IPS-18c (cell line): ENCODE measurements around the gene METTL22.
"Not testable (repeated sequence)": the region's sequence is repeated elsewhere in the genome, so short reads cannot be mapped to it uniquely, and the experiment has no call there.

ENCODE experiments used
- H3K4me3 ChIP-seq: 2 replicates; pipeline ENCODE4 v1.7.0; 2013; ENCODE audit warnings: low read depth, mild to moderate bottlenecking, low read length, moderate library complexity; ENCODE audit not compliant: insufficient read depth
- H3K9me3 ChIP-seq: one replicate; pipeline ENCODE4 v1.6.1; 2013; ENCODE audit warnings: mild to moderate bottlenecking, low read length, moderate library complexity; ENCODE audit not compliant: control insufficient read depth, insufficient read depth

Gene METTL22

DNA sequence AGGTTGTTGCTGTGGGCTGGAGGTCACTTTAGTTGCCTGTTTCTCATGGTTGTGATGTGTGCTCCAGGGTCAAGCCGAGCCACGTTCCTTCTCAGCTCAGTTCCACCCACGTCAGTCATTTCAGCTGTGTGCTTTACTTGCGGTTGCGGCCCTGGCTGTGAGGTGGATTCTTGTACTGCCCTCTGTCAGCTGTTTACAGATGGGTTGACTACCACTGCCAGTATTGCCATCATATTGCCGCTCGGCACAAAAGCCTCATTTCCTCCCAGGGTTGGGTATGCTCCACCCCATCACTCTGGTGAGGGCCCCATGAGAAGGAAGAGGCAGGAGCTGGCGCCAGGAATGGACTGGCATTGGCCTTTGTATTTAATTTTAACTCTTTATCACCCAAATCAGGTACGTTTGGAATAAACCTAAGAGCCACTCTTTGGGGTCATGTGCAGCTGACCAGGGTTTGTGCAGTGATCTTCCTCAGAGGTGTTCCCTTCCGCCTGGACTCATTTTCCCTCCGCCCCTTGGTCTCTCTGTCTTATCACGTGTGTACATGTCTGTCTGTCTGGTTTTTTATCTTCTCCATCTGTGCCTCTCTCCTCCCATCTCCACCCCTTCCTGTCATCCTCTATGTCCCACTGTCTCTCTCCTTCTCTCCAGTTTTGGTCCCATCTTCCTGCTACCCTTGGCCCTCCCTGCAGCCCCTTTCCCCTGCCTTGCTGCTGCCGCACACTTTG is 25.0 kb downstream of the METTL22 start:
- Histone ChIP-seq H3K4me3 (no peak overlapping the region), H3K9me3 (no peaks in the 10 kb centered on the region)

DNA sequence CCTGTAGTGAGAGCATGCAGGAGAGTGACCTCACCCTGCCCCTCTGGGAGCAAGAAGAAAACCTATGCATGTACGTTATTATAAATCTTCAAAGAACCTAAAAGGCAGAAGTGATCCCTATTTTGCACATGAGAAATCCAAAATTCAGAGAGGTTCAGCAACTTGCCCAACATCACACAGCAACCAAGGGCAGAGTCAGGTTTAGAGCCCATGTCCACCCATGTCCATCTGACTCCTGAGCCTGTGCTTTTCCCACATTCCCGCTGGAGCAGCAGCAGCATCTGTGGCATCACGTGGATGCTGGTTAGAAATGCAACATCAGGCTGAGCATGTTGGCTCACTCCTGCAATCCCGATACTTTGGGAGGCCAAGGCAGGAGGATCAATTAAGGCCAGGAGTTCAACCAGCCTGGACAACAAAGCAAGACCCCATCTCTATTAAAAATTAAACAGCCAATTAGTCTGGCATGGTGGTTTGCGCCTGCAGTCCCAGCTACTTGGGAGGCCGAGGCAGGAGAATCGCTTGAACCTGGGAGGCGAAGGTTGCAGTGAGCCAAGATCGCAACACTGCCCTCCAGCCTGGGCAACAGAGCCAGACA is 26.3 kb downstream of the METTL22 start:
- H3K9me3 ChIP-seq = no peaks in the 10 kb centered on the region
- H3K4me3 ChIP-seq = no peak overlapping the region

DNA sequence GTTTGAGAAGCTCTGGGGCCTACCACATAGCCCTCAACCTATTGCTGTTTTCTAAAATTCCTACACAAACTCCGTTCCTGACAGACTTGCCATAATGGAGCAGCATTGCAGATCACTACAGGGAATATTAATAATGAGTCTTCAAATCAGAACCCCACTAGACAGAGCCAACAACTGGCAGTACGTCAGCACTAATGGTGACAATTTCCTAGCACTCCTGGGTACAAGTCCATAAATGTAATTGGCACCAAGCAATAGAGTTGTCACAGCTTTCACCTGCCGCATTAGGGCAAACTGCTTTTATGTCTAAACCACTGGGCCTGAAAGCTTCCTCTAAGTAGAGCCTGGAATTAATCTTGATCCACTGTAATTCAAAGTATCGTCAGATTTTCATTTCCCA is 27.4 kb downstream of the METTL22 start:
- H3K9me3 ChIP-seq = no peaks in the 10 kb centered on the region
- H3K4me3 ChIP-seq = no peak overlapping the region

- no peak overlapping the region for H3K4me3 ChIP-seq
Observed at GRCh38 chr16:8649829-8650554, 28.5 kb downstream of the METTL22 start.

GRCh38 chr16:8651958-8652357 is 30.5 kb downstream of the METTL22 start:
- H3K4me3 ChIP-seq, H3K9me3 ChIP-seq: not testable (repeated sequence)

More at GRCh38 chr16:8649829-8650554, 28.5 kb downstream of the METTL22 start:
- no peaks in the 10 kb centered on the region for H3K9me3 ChIP-seq

GRCh38 chr16:8655184-8655717 is 33.8 kb downstream of the METTL22 start:
- Histone ChIP-seq H3K9me3 (no peaks in the 10 kb centered on the region), H3K4me3 (no peak overlapping the region)

GRCh38 chr16:8656376-8656775 is 34.9 kb downstream of the METTL22 start:
- no peak overlapping the region for H3K4me3 ChIP-seq

GRCh38 chr16:8660841-8661301 is 39.4 kb downstream of the METTL22 start:
- Histone ChIP-seq H3K4me3 (no peak overlapping the region), H3K9me3 (no peaks in the 10 kb centered on the region)

More at GRCh38 chr16:8656376-8656775, 34.9 kb downstream of the METTL22 start:
- H3K9me3 ChIP-seq = no peaks in the 10 kb centered on the region

DNA sequence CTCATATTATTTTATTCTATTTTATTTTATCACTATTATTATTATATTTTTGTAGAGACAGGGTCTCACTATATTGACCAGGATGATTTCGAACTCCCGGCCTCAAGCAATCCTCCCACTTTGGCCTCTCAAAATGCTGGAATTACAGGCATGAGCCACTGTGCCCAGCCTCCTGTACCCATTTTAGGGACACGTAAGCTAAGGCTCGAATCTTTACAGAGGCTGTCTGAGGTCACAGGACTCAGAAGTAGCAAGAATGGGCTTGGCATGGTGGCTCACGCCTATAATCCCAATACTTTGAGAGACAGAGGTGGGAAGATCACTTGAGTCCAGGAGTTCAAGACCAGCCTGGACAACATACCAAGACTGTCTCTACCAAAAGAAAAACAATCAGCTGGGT is 40.2 kb downstream of the METTL22 start:
- no peak overlapping the region for H3K4me3 ChIP-seq
- H3K9me3 ChIP-seq = no peaks in the 10 kb centered on the region

GRCh38 chr16:8663192-8664089 is 41.9 kb downstream of the METTL22 start:
- H3K9me3 ChIP-seq = no peaks in the 10 kb centered on the region
- no peak overlapping the region for H3K4me3 ChIP-seq

GRCh38 chr16:8665529-8665928 is 44.0 kb downstream of the METTL22 start:
- H3K4me3 ChIP-seq = peak overlapping the region; percentile 9; the same call in 1 of the 2 replicates
- no peaks in the 10 kb centered on the region for H3K9me3 ChIP-seq

- Histone ChIP-seq H3K9me3 (no peaks in the 10 kb centered on the region), H3K4me3 (no peak overlapping the region)
Observed at GRCh38 chr16:8667492-8667891, 46.0 kb downstream of the METTL22 start.

DNA sequence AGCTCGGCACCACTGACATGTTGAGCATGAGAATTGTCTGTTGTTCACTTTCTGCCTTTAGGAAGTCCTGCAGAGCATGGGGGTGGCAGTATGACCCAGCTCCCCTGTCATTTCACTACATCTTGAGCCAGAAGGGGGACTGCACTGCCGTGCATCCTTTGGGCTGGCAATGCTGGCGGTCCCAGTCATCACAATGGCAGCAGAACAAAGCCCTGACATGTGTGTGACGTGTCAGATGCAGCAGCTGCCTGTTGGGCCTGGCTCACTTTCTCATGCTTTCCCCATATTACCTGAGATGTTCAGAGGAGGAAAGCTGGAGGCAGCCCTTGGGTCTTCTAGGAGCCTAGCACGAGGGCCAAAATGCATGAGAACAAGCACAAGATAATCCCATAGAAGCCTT is 46.6 kb downstream of the METTL22 start:
- no peak overlapping the region; the same call in 1 of the 2 replicates for H3K4me3 ChIP-seq
- H3K9me3 ChIP-seq = no peaks in the 10 kb centered on the region

- Histone ChIP-seq H3K9me3 (no peaks in the 10 kb centered on the region), H3K4me3 (no peak overlapping the region)
Observed at GRCh38 chr16:8669481-8669880, 48.0 kb downstream of the METTL22 start.

DNA sequence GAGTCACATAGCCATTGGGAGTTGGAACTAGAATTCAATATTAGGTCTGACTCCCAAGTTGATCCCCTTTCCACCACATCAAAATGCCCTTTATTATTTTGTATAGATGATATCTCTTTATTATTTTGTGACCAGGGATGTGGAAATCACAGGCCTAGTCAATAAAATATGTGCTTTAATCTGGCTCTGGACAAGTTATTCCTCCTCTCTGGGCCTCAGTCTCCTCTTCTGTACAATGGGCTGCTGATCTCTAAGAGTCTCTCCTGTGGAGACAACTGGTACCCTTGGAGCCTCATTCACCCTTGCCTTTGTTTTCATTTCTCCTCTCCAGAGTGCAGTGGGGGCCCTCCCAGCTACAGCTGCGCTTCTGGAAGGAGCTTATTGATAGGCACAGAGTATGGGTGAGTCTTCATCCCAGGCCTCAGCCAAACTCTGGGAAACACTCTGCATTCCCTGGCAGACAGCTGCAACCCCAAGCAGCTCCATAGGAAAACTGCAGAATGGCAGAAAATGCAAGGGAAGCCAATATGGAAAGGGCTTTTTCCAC is 48.6 kb downstream of the METTL22 start:
- H3K9me3 ChIP-seq = no peaks in the 10 kb centered on the region
- H3K4me3 ChIP-seq = no peak overlapping the region

DNA sequence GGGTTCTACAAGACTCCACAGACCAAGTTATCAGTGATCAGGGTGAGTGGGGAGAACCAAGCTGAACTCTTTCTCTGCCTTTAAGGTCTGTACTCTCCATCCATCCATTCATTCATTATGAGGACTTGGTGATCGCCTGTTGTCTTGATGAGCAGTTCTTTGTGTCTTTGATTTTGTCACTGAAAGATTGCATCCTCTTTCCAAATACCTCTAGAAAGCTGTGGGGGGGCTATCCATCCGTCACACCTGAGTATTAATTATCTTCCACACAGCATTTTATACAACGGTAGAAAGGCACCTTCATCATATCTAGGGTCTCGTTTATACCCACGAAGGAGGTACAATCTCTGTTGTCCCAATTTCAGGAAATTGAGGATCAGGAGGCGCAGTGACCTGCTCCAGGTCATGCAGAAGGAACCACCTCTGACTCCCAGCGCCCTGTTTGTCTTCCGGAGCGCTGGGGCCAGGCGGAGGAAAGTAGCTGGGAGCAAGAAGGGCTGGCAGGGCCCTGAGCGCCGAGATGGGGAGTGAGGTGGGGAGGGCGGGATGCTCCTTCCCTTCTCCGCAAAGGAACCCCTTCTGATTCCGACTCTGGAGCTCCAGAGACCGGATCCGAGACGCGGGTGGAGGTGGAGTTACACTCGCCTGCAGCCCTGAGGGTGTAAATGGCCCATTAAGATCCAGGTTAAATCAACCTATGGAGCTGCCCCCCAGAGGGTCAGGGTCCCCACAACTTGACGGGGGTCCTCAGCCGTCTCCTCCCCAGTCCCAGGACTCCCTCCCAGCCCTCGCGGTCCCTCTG is 52.3 kb downstream of the METTL22 start:
- peak overlapping the region; percentile 81 for H3K4me3 ChIP-seq

More for the DNA sequence above, 52.3 kb downstream of the METTL22 start:
- H3K9me3 ChIP-seq = no peaks in the 10 kb centered on the region
